SK-N-MC (cell line): Measurements from ENCODE around the gene PDZD2.

ENCODE experiments used
- EZH2 ChIP-seq: fragments of 200-600 bp; sonication (generic); IDR thresholded peaks from one replicate; pipeline ENCODE4 v1.6.1; 2017; ENCODE audit warnings: antibody characterized with exemption
- POLR2AphosphoS5 ChIP-seq: IDR thresholded peaks from 2 replicates; pipeline ENCODE4 v1.6.1; 2012; ENCODE audit warnings: mild to moderate bottlenecking, low read depth, low read length, borderline replicate concordance

- TF ChIP-seq EZH2 (no peak), POLR2AphosphoS5 (no peak)
These were observed 345.8 kb downstream of the PDZD2 start for GRCh38 chr5:31984691-31985090.
